HepG2 (cell line): ENCODE results near the gene NACC2. TPM values are rescaled to one million over a fixed set of nuclear protein-coding genes. Genes with fewer than 3 reads are reported as not detected.

ENCODE experiments used
- DPF2 ChIP-seq: sonication (generic); formaldehyde crosslinking; IDR thresholded peaks from 2 replicates; pipeline ENCODE4 v1.4.0; 2020; ENCODE audit warnings: mild to moderate bottlenecking, low read depth, missing genetic modification reagents, borderline replicate concordance
- FIP1L1 ChIP-seq: fragments of 200-400 bp; formaldehyde crosslinking; IDR thresholded peaks from 2 replicates; pipeline ENCODE4 v1.6.1; 2018; ENCODE audit warnings: low read depth, mild to moderate bottlenecking, low read length, moderate library complexity, borderline replicate concordance; ENCODE audit not compliant: insufficient read depth
- HES4 ChIP-seq: sonication (generic); formaldehyde crosslinking; IDR thresholded peaks from 2 replicates; pipeline ENCODE4 v1.9.0; 2021; ENCODE audit warnings: mild to moderate bottlenecking, missing genetic modification reagents, borderline replicate concordance
- JUNB ChIP-seq: sonication (generic); formaldehyde crosslinking; IDR thresholded peaks from 2 replicates; pipeline ENCODE4 v1.8.0; 2022; ENCODE audit warnings: missing genetic modification reagents, mild to moderate bottlenecking, borderline replicate concordance
- MTF1 ChIP-seq: sonication (generic); formaldehyde crosslinking; IDR thresholded peaks from 2 replicates; pipeline ENCODE4 v1.5.0; 2020; ENCODE audit warnings: missing genetic modification reagents
- MTF2 ChIP-seq: sonication (generic); formaldehyde crosslinking; IDR thresholded peaks from 2 replicates; pipeline ENCODE4 v1.5.0; 2020; ENCODE audit warnings: missing genetic modification reagents, borderline replicate concordance
- MXI1 ChIP-seq: IDR thresholded peaks from 3 replicates; pipeline ENCODE4 v1.6.1; 2012; ENCODE audit warnings: low read depth, low read length, inconsistent platforms, borderline replicate concordance
- NR2C2 ChIP-seq: sonication (generic); formaldehyde crosslinking; IDR thresholded peaks from 2 replicates; pipeline ENCODE4 v1.4.0; 2020; ENCODE audit warnings: missing genetic modification reagents, mild to moderate bottlenecking, moderate library complexity, borderline replicate concordance
- PHB2 ChIP-seq: fragments of 450-650 bp; IDR thresholded peaks from 2 replicates; pipeline ENCODE4 v1.6.1; 2018; ENCODE audit not compliant: partially characterized antibody
- PRMT3 ChIP-seq: sonication (generic); formaldehyde crosslinking; IDR thresholded peaks from 2 replicates; pipeline ENCODE4 v1.8.1; 2022; ENCODE audit warnings: low read depth, mild to moderate bottlenecking, moderate library complexity, missing genetic modification reagents, borderline replicate concordance
- TAF15 ChIP-seq: fragments of 200-400 bp; formaldehyde crosslinking; IDR thresholded peaks from one replicate; pipeline ENCODE4 v1.6.1; 2018; ENCODE audit warnings: mild to moderate bottlenecking, low read depth, low read length; ENCODE audit not compliant: poor library complexity, severe bottlenecking
- YY1 ChIP-seq: IDR thresholded peaks from 2 replicates; pipeline ENCODE4 v1.6.1; 2011; ENCODE audit warnings: low read length, low read depth, moderate library complexity, mild to moderate bottlenecking; ENCODE audit not compliant: insufficient read depth, insufficient replicate concordance
- ZFX ChIP-seq: sonication (generic); formaldehyde crosslinking; IDR thresholded peaks from 2 replicates; pipeline ENCODE4 v1.4.0; 2020; ENCODE audit warnings: mild to moderate bottlenecking, low read depth, missing genetic modification reagents, moderate library complexity
- ZNF10 ChIP-seq: sonication (generic); formaldehyde crosslinking; IDR thresholded peaks from 2 replicates; pipeline ENCODE4 v1.4.0; 2020; ENCODE audit warnings: mild to moderate bottlenecking, low read depth, missing genetic modification reagents, borderline replicate concordance
- ZNF235 ChIP-seq: sonication (generic); formaldehyde crosslinking; IDR thresholded peaks from 2 replicates; pipeline ENCODE4 v1.8.1; 2023; ENCODE audit warnings: mild to moderate bottlenecking, missing genetic modification reagents, borderline replicate concordance
- ZNF451 ChIP-seq: sonication (generic); formaldehyde crosslinking; IDR thresholded peaks from 2 replicates; pipeline ENCODE4 v1.5.0; 2020; ENCODE audit warnings: mild to moderate bottlenecking, missing genetic modification reagents
- ZNF781 ChIP-seq: sonication (generic); formaldehyde crosslinking; IDR thresholded peaks from 2 replicates; pipeline ENCODE4 v1.5.1; 2020; ENCODE audit warnings: borderline replicate concordance, mild to moderate bottlenecking, missing genetic modification reagents; ENCODE audit errors: not compliant biosample characterization
- ZSCAN21 ChIP-seq: sonication (generic); formaldehyde crosslinking; IDR thresholded peaks from 2 replicates; pipeline ENCODE4 v1.8.0; 2022; ENCODE audit warnings: mild to moderate bottlenecking, missing genetic modification reagents, moderate library complexity, borderline replicate concordance
- polyA plus RNA-seq, 8 experiments: library from polyadenylated mRNA; depleted of rRNA in 3 of 8; stranded (reverse) in 7 of 8; unstranded in 1 of 8; fragments of >200 nt; fragmentation: Illumina TruSeq in 4 of 8; extraction: Trizol in 4 of 8; gene quantifications; 2 replicates each; pipeline versions ENCODE4 v1.2.1 to v1.2.3, GENCODE V29; 2011 to 2016; ENCODE audit warnings: low read depth in 4 of 8, missing spikeins in 1 of 8, mixed read lengths in 1 of 8; ENCODE audit not compliant: insufficient read depth in 1 of 8
- total RNA-seq, 5 experiments: library from RNA; depleted of rRNA; stranded (reverse); fragments of >200 nt; fragmentation: Illumina TruSeq; extraction: Trizol; gene quantifications; 2 replicates each; pipeline ENCODE4 v1.2.3, GENCODE V29; 2016; ENCODE audit warnings: low read depth in 1 of 5
- TF ChIP-seq, protein P1 (sequence below): sonication (generic); formaldehyde crosslinking; IDR thresholded peaks from 2 replicates; pipeline ENCODE4 v1.8.0; 2023; ENCODE audit warnings: mild to moderate bottlenecking, missing genetic modification reagents
- TF ChIP-seq, protein P2 (sequence below): sonication (generic); formaldehyde crosslinking; IDR thresholded peaks from 2 replicates; pipeline ENCODE4 v1.8.0; 2022; ENCODE audit warnings: missing genetic modification reagents, mild to moderate bottlenecking, inconsistent platforms, borderline replicate concordance
- TF ChIP-seq, protein P3 (sequence below): sonication (generic); formaldehyde crosslinking; IDR thresholded peaks from 2 replicates; pipeline ENCODE4 v1.4.0; 2020; ENCODE audit warnings: missing genetic modification reagents
- TF ChIP-seq, protein P4 (sequence below): sonication (generic); formaldehyde crosslinking; IDR thresholded peaks from 2 replicates; pipeline ENCODE4 v1.9.0; 2021; ENCODE audit warnings: missing genetic modification reagents, borderline replicate concordance

NACC2 gene
- total and polyA plus RNA-seq, 2 of the 13 experiments (the other 11 are each of a cell fraction or from before 2014, with no cell fraction given), result 5.9 to 12.3 TPM

DNA sequence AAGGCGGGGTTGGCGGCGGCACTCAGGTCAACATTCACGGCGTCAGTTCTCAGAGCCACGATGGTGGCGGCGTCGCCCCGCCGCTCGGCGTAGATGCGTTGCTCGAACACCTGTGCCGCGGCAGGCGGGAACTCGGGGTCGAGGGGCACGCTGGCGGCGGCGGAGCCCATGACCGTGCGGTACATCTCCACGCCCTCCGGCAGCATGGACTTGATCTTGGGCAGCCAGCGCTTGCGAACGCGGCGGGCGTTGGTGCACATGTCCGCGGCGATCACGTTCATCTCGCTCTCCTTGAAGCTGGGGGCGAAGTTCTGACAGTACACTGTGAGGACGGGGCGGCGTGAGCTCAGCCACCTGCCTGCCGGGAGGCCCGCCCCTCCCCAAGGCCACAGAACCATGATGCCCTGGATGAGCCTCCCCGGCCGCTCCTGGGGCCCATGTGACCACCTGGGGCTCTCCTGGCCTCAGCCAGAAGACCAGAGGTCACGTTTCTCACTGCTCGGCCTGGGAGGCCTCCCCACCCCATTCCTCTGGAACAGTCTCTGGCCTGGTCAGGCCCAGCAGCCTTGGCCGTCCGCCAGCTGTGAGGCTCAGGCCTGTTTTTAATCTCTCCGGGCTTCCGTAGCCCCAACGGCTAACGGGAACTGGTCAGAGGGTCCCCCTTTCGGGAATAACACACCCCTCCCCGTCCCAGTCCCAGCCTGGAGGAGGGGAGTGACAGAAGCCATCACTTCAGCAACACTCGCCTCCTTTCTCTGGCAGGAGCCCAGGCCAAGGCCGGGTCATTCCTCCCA, 83.2 kb downstream of the NACC2 start (continued):
- peak; percentile 83; the same call in 2 of the 3 replicates for TF ChIP-seq MXI1
- TF ChIP-seq NR2C2 (CRISPR knock-in tag), result peak; percentile 86
- TF ChIP-seq YY1, result peak; percentile 62
- TF ChIP-seq JUNB (CRISPR knock-in tag), result no peak
- TF ChIP-seq FIP1L1, result no peak
- TF ChIP-seq ZFX, result peak; percentile 99
- TF ChIP-seq, protein P1, sequence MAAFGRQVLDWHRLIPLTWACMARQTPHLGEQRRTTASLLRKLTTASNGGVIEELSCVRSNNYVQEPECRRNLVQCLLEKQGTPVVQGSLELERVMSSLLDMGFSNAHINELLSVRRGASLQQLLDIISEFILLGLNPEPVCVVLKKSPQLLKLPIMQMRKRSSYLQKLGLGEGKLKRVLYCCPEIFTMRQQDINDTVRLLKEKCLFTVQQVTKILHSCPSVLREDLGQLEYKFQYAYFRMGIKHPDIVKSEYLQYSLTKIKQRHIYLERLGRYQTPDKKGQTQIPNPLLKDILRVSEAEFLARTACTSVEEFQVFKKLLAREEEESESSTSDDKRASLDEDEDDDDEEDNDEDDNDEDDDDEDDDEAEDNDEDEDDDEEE (CRISPR knock-in tag), result no peak
- TF ChIP-seq PHB2, result no peak
- no peak for TF ChIP-seq MTF1 (CRISPR knock-in tag)
- TF ChIP-seq ZNF781 (CRISPR knock-in tag), result peak; percentile 95
- peak; percentile 98 for TF ChIP-seq ZNF451 (CRISPR knock-in tag)
- TF ChIP-seq PRMT3 (CRISPR knock-in tag), result peak; percentile 92; the same call in 1 of the 2 replicates
- TF ChIP-seq, protein P2, sequence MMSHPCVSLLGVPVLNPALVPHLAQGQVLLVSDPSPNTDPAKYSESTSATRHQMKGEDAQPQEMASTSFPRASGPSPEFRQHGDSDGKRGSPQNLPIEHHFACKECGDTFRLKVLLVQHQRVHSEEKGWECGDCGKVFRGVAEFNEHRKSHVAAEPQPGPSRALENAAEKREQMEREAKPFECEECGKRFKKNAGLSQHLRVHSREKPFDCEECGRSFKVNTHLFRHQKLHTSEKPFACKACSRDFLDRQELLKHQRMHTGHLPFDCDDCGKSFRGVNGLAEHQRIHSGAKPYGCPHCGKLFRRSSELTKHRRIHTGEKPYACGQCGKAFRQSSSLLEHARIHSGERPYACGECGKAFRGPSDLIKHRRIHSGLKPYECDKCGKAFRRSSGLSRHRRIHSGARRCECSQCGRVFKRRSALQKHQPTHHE (CRISPR knock-in tag), result no peak; the same call in 1 of the 2 replicates
- TF ChIP-seq, protein P3, sequence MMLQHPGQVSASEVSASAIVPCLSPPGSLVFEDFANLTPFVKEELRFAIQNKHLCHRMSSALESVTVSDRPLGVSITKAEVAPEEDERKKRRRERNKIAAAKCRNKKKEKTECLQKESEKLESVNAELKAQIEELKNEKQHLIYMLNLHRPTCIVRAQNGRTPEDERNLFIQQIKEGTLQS, result 0 out of 2 replicates have a peak, but pooled peaks have one; percentile 17
- TF ChIP-seq, protein P4, sequence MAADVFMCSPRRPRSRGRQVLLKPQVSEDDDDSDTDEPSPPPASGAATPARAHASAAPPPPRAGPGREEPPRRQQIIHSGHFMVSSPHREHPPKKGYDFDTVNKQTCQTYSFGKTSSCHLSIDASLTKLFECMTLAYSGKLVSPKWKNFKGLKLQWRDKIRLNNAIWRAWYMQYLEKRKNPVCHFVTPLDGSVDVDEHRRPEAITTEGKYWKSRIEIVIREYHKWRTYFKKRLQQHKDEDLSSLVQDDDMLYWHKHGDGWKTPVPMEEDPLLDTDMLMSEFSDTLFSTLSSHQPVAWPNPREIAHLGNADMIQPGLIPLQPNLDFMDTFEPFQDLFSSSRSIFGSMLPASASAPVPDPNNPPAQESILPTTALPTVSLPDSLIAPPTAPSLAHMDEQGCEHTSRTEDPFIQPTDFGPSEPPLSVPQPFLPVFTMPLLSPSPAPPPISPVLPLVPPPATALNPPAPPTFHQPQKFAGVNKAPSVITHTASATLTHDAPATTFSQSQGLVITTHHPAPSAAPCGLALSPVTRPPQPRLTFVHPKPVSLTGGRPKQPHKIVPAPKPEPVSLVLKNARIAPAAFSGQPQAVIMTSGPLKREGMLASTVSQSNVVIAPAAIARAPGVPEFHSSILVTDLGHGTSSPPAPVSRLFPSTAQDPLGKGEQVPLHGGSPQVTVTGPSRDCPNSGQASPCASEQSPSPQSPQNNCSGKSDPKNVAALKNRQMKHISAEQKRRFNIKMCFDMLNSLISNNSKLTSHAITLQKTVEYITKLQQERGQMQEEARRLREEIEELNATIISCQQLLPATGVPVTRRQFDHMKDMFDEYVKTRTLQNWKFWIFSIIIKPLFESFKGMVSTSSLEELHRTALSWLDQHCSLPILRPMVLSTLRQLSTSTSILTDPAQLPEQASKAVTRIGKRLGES (CRISPR knock-in tag), result peak; percentile 81; the same call in 1 of the 2 replicates
- peak; percentile 75; the same call in 1 of the 2 replicates for TF ChIP-seq DPF2 (CRISPR knock-in tag)
- TF ChIP-seq HES4, result peak; percentile 57; the same call in 1 of the 2 replicates
- TF ChIP-seq ZSCAN21 (CRISPR knock-in tag), result peak; percentile 97
- peak; percentile 89; the same call in 1 of the 2 replicates for TF ChIP-seq ZNF235
- TF ChIP-seq MTF2 (CRISPR knock-in tag), result no peak
- TF ChIP-seq TAF15, result no peak
- no peak for TF ChIP-seq ZNF10 (CRISPR knock-in tag)
